Measurements from ENCODE around the gene ZNF653. TPM values are rescaled to one million over a fixed set of nuclear protein-coding genes. Genes with fewer than 3 reads are reported as not detected.

ZNF653 gene, protein sequence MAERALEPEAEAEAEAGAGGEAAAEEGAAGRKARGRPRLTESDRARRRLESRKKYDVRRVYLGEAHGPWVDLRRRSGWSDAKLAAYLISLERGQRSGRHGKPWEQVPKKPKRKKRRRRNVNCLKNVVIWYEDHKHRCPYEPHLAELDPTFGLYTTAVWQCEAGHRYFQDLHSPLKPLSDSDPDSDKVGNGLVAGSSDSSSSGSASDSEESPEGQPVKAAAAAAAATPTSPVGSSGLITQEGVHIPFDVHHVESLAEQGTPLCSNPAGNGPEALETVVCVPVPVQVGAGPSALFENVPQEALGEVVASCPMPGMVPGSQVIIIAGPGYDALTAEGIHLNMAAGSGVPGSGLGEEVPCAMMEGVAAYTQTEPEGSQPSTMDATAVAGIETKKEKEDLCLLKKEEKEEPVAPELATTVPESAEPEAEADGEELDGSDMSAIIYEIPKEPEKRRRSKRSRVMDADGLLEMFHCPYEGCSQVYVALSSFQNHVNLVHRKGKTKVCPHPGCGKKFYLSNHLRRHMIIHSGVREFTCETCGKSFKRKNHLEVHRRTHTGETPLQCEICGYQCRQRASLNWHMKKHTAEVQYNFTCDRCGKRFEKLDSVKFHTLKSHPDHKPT
- 12.5 TPM for total RNA-seq

DNA sequence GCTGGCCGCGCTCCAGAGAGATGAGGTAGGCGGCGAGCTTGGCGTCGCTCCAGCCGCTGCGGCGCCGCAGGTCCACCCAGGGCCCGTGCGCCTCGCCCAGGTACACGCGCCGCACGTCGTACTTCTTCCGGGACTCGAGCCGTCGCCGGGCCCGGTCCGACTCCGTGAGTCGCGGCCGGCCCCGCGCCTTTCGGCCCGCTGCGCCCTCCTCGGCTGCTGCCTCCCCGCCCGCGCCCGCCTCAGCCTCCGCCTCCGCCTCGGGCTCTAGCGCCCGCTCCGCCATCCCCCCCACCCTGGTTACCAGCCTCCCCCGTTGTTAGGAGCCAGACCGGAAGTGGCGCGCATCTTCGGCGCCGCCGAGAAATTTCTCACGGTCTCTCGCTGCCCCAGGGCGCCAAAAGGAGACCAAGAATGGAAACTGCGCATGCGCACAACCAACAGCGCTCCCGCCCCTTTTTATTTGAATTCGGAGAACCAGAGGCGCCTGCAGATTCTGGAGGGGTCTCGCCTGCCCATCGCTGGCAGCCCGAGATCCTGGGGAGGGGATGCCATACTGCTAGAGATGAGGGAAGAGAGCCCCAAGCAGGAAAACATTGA is at the start of gene ZNF653:
TSS of gene ZNF653 (minus strand) at position 336 of the 597 bp plus-strand sequence. CDS start at position 283, 53 bp downstream.
- Histone ChIP-seq H3K27me3 (no peaks in the 10 kb centered on the region), H3K36me3 (no peaks in the 10 kb centered on the region), H3K27ac (peak within 1 kb of the TSS; percentile 91), H3K9me3 (no peaks in the 10 kb centered on the region), H3K4me3 (peak within 1 kb of the TSS; percentile 87 to 94), H3K4me1 (peaks cover 16% of the 10 kb centered on the region)
- peak in 1 of 2 donors; percentile 93 for DNase-seq (ENCODE audit: extremely low spot score in 2 of 2)
- TF ChIP-seq POLR2A (IDR thresholded peaks at IDR 0.05) (no peak), POLR2AphosphoS5 (IDR thresholded peaks at IDR 0.05; ENCODE audit: insufficient read depth in 1 of 2, low read depth in 1 of 2) (peak; percentile 71 to 92)
- TF ChIP-seq, protein P1, sequence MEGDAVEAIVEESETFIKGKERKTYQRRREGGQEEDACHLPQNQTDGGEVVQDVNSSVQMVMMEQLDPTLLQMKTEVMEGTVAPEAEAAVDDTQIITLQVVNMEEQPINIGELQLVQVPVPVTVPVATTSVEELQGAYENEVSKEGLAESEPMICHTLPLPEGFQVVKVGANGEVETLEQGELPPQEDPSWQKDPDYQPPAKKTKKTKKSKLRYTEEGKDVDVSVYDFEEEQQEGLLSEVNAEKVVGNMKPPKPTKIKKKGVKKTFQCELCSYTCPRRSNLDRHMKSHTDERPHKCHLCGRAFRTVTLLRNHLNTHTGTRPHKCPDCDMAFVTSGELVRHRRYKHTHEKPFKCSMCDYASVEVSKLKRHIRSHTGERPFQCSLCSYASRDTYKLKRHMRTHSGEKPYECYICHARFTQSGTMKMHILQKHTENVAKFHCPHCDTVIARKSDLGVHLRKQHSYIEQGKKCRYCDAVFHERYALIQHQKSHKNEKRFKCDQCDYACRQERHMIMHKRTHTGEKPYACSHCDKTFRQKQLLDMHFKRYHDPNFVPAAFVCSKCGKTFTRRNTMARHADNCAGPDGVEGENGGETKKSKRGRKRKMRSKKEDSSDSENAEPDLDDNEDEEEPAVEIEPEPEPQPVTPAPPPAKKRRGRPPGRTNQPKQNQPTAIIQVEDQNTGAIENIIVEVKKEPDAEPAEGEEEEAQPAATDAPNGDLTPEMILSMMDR (IDR thresholded peaks at IDR 0.05): no peak
- intact Hi-C loops (cut with DNase I): no loop called here

DNA sequence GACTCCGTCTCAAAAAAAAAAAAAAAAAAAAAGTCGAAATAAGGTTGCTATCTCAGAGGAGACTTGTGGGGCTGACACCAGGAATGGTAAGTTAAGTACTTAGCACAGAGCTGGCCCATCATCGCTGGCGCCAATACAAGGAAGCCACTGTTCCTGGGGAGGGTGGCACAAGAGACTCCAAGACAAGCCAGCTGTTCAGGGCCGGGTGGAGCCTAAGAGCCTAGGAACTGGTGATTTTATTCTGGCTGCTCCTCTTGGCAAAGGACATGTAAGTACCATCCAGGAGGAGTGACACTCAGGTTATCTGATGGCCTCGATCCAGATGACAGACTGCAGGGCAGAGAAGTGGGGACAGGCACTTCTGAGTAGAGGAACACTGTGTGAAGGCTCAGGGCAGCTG is 49.6 kb upstream of the ZNF653 start:
- H3K36me3 ChIP-seq: peaks cover 0 to 23% of the 10 kb centered on the region in 2 donors
- no peaks in the 10 kb centered on the region for H3K9me3 ChIP-seq
- TF ChIP-seq, protein P1 (IDR thresholded peaks at IDR 0.05): no peak
- TF ChIP-seq POLR2AphosphoS5 (IDR thresholded peaks at IDR 0.05; ENCODE audit: insufficient read depth in 1 of 2, low read depth in 1 of 2) (no peak), POLR2A (IDR thresholded peaks at IDR 0.05) (no peak)
- no peak overlapping the region for H3K27ac ChIP-seq
- H3K4me3 ChIP-seq: no peak overlapping the region
- intact Hi-C loops (cut with DNase I): no loop called here
- DNase-seq (ENCODE audit: extremely low spot score in 2 of 2): no peak
- H3K27me3 ChIP-seq: no peaks in the 10 kb centered on the region
- H3K4me1 ChIP-seq: peaks cover 44% of the 10 kb centered on the region

DNA sequence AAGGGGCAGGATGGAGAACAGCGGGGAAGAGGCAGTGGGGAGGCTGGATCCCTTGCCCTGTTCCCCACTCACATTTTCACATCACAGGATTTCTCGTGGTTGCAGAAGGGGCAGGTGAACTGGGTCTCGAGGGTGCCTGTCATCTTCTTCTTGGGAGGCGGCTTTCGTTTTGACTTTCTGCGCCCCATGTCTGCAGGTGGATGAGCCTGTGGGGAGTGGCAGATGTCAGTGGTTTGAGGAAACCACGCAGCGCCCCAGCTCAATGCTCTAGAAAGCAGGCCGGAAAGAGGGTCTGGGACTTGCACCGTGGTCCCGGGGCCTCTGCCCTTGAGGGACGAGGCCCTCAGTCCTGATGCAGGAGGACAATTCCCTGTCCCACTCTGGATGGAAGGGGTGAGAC is 48.5 kb upstream of the ZNF653 start:
- Histone ChIP-seq H3K27ac (no peak overlapping the region), H3K9me3 (no peaks in the 10 kb centered on the region), H3K36me3 (peaks cover 0 to 23% of the 10 kb centered on the region in 2 donors), H3K4me1 (peaks cover 35% of the 10 kb centered on the region), H3K4me3 (no peak overlapping the region), H3K27me3 (no peaks in the 10 kb centered on the region)
- TF ChIP-seq, protein P1 (IDR thresholded peaks at IDR 0.05): no peak
- TF ChIP-seq POLR2A (IDR thresholded peaks at IDR 0.05) (no peak), POLR2AphosphoS5 (IDR thresholded peaks at IDR 0.05; ENCODE audit: insufficient read depth in 1 of 2, low read depth in 1 of 2) (no peak)
- intact Hi-C loops (cut with DNase I): no loop called here
- no peak for DNase-seq (ENCODE audit: extremely low spot score in 2 of 2)

DNA sequence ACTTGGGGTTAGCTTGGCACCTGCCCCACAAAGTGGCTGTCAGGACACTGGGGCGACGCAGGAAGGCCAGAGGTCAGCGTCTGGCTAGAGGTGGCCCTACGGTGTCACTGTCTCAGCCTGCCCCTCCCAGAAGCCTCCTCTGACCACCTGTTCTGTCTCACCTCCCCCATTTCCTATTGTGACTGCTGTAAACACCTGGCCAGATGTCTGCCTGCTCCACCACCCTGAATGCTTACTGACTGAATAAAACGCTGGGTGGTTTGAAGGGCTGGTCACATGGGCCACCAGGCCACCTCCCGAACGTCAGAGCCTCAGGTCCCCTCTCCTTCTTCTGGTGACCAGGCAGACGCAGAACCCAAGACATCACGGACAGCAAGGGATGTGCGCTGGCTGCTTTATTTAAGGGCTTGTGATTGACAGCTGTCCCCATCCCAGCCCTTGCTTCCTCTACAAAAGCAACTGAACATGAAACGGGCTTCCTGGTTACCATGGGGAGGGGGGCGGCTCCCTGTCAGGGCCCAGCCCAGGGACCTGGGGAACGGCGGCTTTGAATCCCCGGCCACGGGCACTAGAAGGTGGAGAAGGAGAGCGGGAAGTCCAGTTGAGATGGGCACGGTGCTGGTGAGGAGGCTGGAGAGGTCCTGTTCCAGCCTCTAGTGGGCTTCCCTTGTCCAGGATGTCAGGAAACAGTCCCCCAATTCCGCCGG is 47.2 kb upstream of the ZNF653 start:
- H3K4me3 ChIP-seq: no peak overlapping the region
- TF ChIP-seq POLR2AphosphoS5 (IDR thresholded peaks at IDR 0.05; ENCODE audit: insufficient read depth in 1 of 2, low read depth in 1 of 2): no peak
- TF ChIP-seq, protein P1 (IDR thresholded peaks at IDR 0.05): no peak
- TF ChIP-seq POLR2A (IDR thresholded peaks at IDR 0.05): no peak
- H3K9me3 ChIP-seq: no peaks in the 10 kb centered on the region
- H3K36me3 ChIP-seq: peaks cover 0 to 23% of the 10 kb centered on the region in 2 donors
- intact Hi-C loops (cut with DNase I): no loop called here
- peak overlapping the region; percentile 53 for H3K27ac ChIP-seq
- no peak for DNase-seq (ENCODE audit: extremely low spot score in 2 of 2)
- H3K4me1 ChIP-seq: peaks cover 28% of the 10 kb centered on the region
- H3K27me3 ChIP-seq: no peaks in the 10 kb centered on the region
